Transverse colon (tissue), 4 donors: ENCODE data around the gene AIP.
"Not testable (repeated sequence)": the region's sequence is repeated elsewhere in the genome, so short reads cannot be mapped to it uniquely, and the experiment has no call there.

Experiments used
- CTCF ChIP-seq, 5 experiments: fragments of 200-600 bp in 3 of 5; fragments of 450-650 bp in 2 of 5; sonication (generic) in 3 of 5; IDR thresholded peaks; 1 replicate in 2 of 5; 2 replicates in 3 of 5; pipeline ENCODE4 v1.5.1; 2016 to 2017; ENCODE audit warnings: antibody characterized with exemption in 5 of 5, inconsistent platforms in 3 of 5, mild to moderate bottlenecking in 2 of 5, moderate library complexity in 1 of 5
- EP300 ChIP-seq: sonication (generic); formaldehyde crosslinking; IDR thresholded peaks from one replicate; pipeline ENCODE4 v1.6.1; 2017; ENCODE audit warnings: antibody characterized with exemption, low read depth
- POLR2A ChIP-seq: fragments of 450-650 bp; IDR thresholded peaks from one replicate; pipeline ENCODE4 v1.6.1; 2016; ENCODE audit warnings: antibody characterized with exemption, mild to moderate bottlenecking, moderate library complexity
- POLR2AphosphoS5 ChIP-seq, 3 donors: sonication (generic); formaldehyde crosslinking; IDR thresholded peaks; one replicate each; pipeline ENCODE4 v1.6.1; 2016; ENCODE audit warnings: antibody characterized with exemption in 3 of 3

- not testable (repeated sequence) for TF ChIP-seq CTCF (IDR thresholded peaks at IDR 0.05); POLR2A; POLR2AphosphoS5 (IDR thresholded peaks at IDR 0.05); EP300
Observed at GRCh38 chr11:67476692-67477091, 6.1 kb upstream of the AIP start.
